Astrocyte (in vitro differentiated cells and primary cell): Measurements from ENCODE around the gene GPR26.

Source experiments
- CTCF ChIP-seq: IDR thresholded peaks from 2 replicates; pipeline ENCODE4 v1.5.1; 2011; ENCODE audit warnings: low read depth, mild to moderate bottlenecking, inconsistent platforms, low read length, moderate library complexity; ENCODE audit not compliant: insufficient read depth
- EZH2 ChIP-seq: IDR thresholded peaks from 2 replicates; pipeline ENCODE4 v1.6.1; 2012; ENCODE audit warnings: mild to moderate bottlenecking, low read length, inconsistent platforms; ENCODE audit not compliant: insufficient read depth

- TF ChIP-seq CTCF (no peak), EZH2 (no peak)
Observed at GRCh38 chr10:123666318-123667236, at the start of gene GPR26.
